K562 (cell line): ENCODE results near the gene CNRIP1. TPM values are rescaled to one million over a fixed set of nuclear protein-coding genes. Genes with fewer than 3 reads are reported as not detected.

Source experiments
- ATAC-seq: fragments of 200-7000 bp; cut with Tn5 transposase; 3 replicates; pipeline ENCODE4 v1.9.1; 2020; ENCODE audit warnings: moderate library complexity
- BruUV-seq: library from RNA; stranded (reverse); fragments of 400-500 nt; replicated peaks from 2 replicates; lab custom pipeline; 2021; lab: Mats Ljungman, UMichigan
- CTCF ChIA-PET: fragments of 300-600 bp; formaldehyde crosslinking; extraction: SDS; loops from one replicate; lab custom pipeline; 2021; ENCODE audit warnings: low intra/inter-chr PET ratio; lab: Yijun Ruan, JAX
- POLR2A ChIA-PET: fragments of 300-600, 350-650 bp; sonication (Branson Sonifier 250); formaldehyde crosslinking; extraction: SDS; loops from one replicate; lab custom pipeline; 2021; ENCODE audit warnings: antibody characterized with exemption, inconsistent platforms; lab: Yijun Ruan, JAX
- DNase-seq, 4 experiments: peaks; one replicate each; pipeline versions ENCODE4 v3.0.0 to v3.0.0-alpha.2; 2011 to 2018; ENCODE audit warnings: low spot score in 3 of 4, mixed read lengths in 3 of 4; ENCODE audit errors: extremely low read depth in 1 of 4
- FAIRE-seq: peaks from 2 replicates; lab custom pipeline; 2011; peaks lifted over from hg19 to GRCh38; lab: Jason Lieb, UNC
- H2AFZ ChIP-seq: 2 replicates; pipeline ENCODE4 v1.6.0; 2011; ENCODE audit warnings: low read depth, low read length, control low read depth, inconsistent platforms
- H3K27ac ChIP-seq: fragments of 200-600 bp; 3 replicates; pipeline ENCODE4 v1.8.0; 2011; ENCODE audit warnings: low read depth, mild to moderate bottlenecking, control low read depth, inconsistent platforms, low read length, moderate library complexity, mixed read lengths; ENCODE audit errors: extremely low read depth
- H3K27me3 ChIP-seq, 2 experiments: fragments of 300-600 bp in 1 of 2; 2 replicates in 1 of 2; 3 replicates in 1 of 2; pipeline versions ENCODE4 v1.6.0 to v1.8.0; 2011; ENCODE audit warnings: inconsistent platforms in 2 of 2, low read length in 2 of 2, mild to moderate bottlenecking in 1 of 2, mixed read lengths in 1 of 2, moderate library complexity in 1 of 2; ENCODE audit not compliant: control insufficient read depth in 2 of 2, insufficient read depth in 2 of 2
- H3K36me3 ChIP-seq: fragments of 300-600 bp; 3 replicates; pipeline ENCODE4 v1.8.0; 2011; ENCODE audit warnings: mild to moderate bottlenecking, low read length, inconsistent platforms; ENCODE audit not compliant: control insufficient read depth, insufficient read depth
- H3K4me1 ChIP-seq, 2 experiments: fragments of 200-600 bp in 1 of 2; replicated peaks in 1 of 2; 2 replicates in 1 of 2; 3 replicates in 1 of 2; pipeline versions ENCODE4 v1.5.1 to v1.8.0; 2011; ENCODE audit warnings: inconsistent platforms in 2 of 2, low read length in 2 of 2, mild to moderate bottlenecking in 1 of 2, mixed read lengths in 1 of 2, moderate library complexity in 1 of 2; ENCODE audit not compliant: control insufficient read depth in 2 of 2, insufficient read depth in 2 of 2
- H3K4me2 ChIP-seq: 2 replicates; pipeline ENCODE4 v1.6.1; 2011; ENCODE audit warnings: low read length, control low read depth, inconsistent platforms, mixed read lengths; ENCODE audit not compliant: insufficient read depth
- H3K4me3 ChIP-seq: fragments of 200-600 bp; sonication (generic), shearing (Covaris generic); 2 replicates; pipeline ENCODE4 v1.5.1; 2016; ENCODE audit warnings: control low read depth, inconsistent platforms
- H3K79me2 ChIP-seq: fragments of 200-600 bp; 3 replicates; pipeline ENCODE4 v1.8.0; 2011; ENCODE audit warnings: low read length, inconsistent platforms; ENCODE audit not compliant: control insufficient read depth, insufficient read depth
- H3K9ac ChIP-seq, 2 experiments: 2 replicates each; pipeline versions ENCODE4 v1.6.0 to v1.6.1; 2011; ENCODE audit warnings: low read depth in 2 of 2, low read length in 2 of 2, control low read depth in 1 of 2, inconsistent platforms in 1 of 2, mild to moderate bottlenecking in 1 of 2, mixed read lengths in 1 of 2; ENCODE audit not compliant: insufficient read depth in 1 of 2
- H3K9me1 ChIP-seq: one replicate; pipeline ENCODE4 v1.6.0; 2011; ENCODE audit warnings: inconsistent platforms, mild to moderate bottlenecking, low read length, moderate library complexity; ENCODE audit not compliant: control insufficient read depth, insufficient read depth
- H3K9me3 ChIP-seq: replicated peaks from 2 replicates; pipeline ENCODE4 v1.5.1; 2011; ENCODE audit warnings: low read depth, low read length, inconsistent platforms; ENCODE audit not compliant: control insufficient read depth, insufficient read depth
- H4K20me1 ChIP-seq: replicated peaks from 2 replicates; pipeline ENCODE4 v1.6.1; 2011; ENCODE audit warnings: low read length, inconsistent platforms, mixed read lengths; ENCODE audit not compliant: control insufficient read depth, insufficient read depth
- POLR3A ChIP-seq: IDR thresholded peaks from 2 replicates; pipeline ENCODE4 v1.6.1; 2011; ENCODE audit warnings: borderline replicate concordance, mild to moderate bottlenecking, moderate library complexity; ENCODE audit not compliant: insufficient read length, insufficient read depth; ENCODE audit errors: extremely low read depth
- SNRNP70 ChIP-seq: fragments of 200-400 bp; formaldehyde crosslinking; optimal IDR thresholded peaks from 2 replicates; pipeline ENCODE3; 2017; ENCODE audit warnings: low read depth, low read length
- SREBF1 ChIP-seq: fragments of 150-350 bp; IDR thresholded peaks from 2 replicates; pipeline ENCODE4 v1.6.1; 2014; ENCODE audit warnings: antibody characterized with exemption, low read depth, low read length, borderline replicate concordance
- ZNF212 ChIP-seq: fragments of 450-650 bp; formaldehyde crosslinking; IDR thresholded peaks from 2 replicates; pipeline ENCODE4 v1.4.0; 2020; ENCODE audit warnings: mild to moderate bottlenecking
- ZNF232 ChIP-seq: sonication (generic); formaldehyde crosslinking; IDR thresholded peaks from 2 replicates; pipeline ENCODE4 v1.8.0; 2022; ENCODE audit warnings: mild to moderate bottlenecking, missing genetic modification reagents
- ZNF274 ChIP-seq: IDR thresholded peaks from 2 replicates; pipeline ENCODE4 v1.6.1; 2011; ENCODE audit warnings: low read depth, mild to moderate bottlenecking, low read length, moderate library complexity, borderline replicate concordance
- ZNF695 ChIP-seq: fragments of 450-650 bp; formaldehyde crosslinking; IDR thresholded peaks from 2 replicates; pipeline ENCODE4 v1.4.0; 2020; ENCODE audit warnings: mild to moderate bottlenecking, moderate library complexity
- WGBS: fragments of 100-300 bp; shearing (Covaris generic); methylation state at CpG from one replicate; pipeline ENCODE4 v1.1.6; 2016; ENCODE audit warnings: low coverage, mixed read lengths; ENCODE audit not compliant: insufficient coverage; ENCODE audit errors: missing lambda C conversion rate; 5-methylcytosine and 5-hydroxymethylcytosine counted together
- in situ Hi-C: fragments of 300-500 bp; cut with MboI; formaldehyde crosslinking; loops from 4 replicates; pipeline ENCODE4 v1.15.0; 2018; ENCODE audit warnings: inconsistent platforms, mixed read lengths
- intact Hi-C: fragments of 100-400 bp; cut with micrococcal nuclease; formaldehyde crosslinking; loops from 2 replicates; pipeline ENCODE4 v1.14.2; 2022
- polyA plus RNA-seq, 8 experiments: library from polyadenylated mRNA; depleted of rRNA in 4 of 8; stranded (reverse) in 5 of 8; unstranded in 3 of 8; fragments of >200 nt; fragmentation: Nextera tagmentation in 2 of 8; fragmentation: Illumina TruSeq in 1 of 8; extraction: Ambion mirVana in 2 of 8; extraction: Trizol in 1 of 8; gene quantifications; 2 replicates each; pipeline versions ENCODE4 v1.2.1 to v1.2.3, GENCODE V29; 2011 to 2014; ENCODE audit warnings: inconsistent platforms in 1 of 8, missing spikeins in 1 of 8
- total RNA-seq, 7 experiments: library from RNA; depleted of rRNA in 6 of 7; stranded (reverse); fragments of >200 nt in 6 of 7; fragmentation: Illumina TruSeq in 2 of 7; extraction: Trizol in 2 of 7; gene quantifications; 2 replicates each; pipeline versions ENCODE4 v1.2.1 to v1.2.3, GENCODE V29; 2011 to 2021; ENCODE audit warnings: low replicate concordance in 1 of 7
- TF ChIP-seq, protein P1 (sequence below): fragments of 450-650 bp; IDR thresholded peaks from 2 replicates; pipeline ENCODE4 v1.6.1; 2016; ENCODE audit warnings: mild to moderate bottlenecking
- TF ChIP-seq, protein P2 (sequence below), 3 experiments: IDR thresholded peaks in 2 of 3; conservative IDR thresholded peaks in 1 of 3; 2 replicates each; pipeline ENCODE4 v1.5.1; 2011 to 2012; ENCODE audit warnings: low read length in 3 of 3, mild to moderate bottlenecking in 3 of 3, control low read depth in 2 of 3, improper control_type of control experiment in 1 of 3, inconsistent platforms in 1 of 3, low read depth in 1 of 3, mixed read lengths in 1 of 3, moderate library complexity in 1 of 3; ENCODE audit not compliant: insufficient read depth in 2 of 3

Gene CNRIP1
- total and polyA plus RNA-seq, 9 of the 15 experiments (the other 6 are each of a cell fraction or from before 2014, with no cell fraction given), result 0.59 to 2.1 (median 1.5) TPM

DNA sequence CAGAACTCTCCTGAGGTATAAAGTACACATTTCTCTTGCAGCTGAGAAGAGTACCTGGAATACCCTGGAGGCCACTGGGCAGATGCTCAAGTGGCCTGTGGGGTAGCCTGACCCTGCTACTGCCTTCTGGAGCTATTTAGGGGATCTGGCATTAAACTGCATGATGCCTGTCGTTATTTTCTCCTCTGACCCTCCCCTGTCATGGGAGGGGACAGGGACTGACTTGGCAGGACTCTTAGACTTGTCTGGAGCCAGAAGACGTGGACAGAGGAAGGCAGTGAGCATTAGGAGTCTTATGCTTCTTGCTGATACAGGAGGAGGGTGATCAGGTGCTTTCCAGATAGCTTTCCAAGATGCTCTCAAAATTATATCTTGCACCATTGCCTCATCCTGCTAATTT lies 24.8 kb downstream of the CNRIP1 start:
- no peak overlapping the region for H2AFZ ChIP-seq
- no peak for ATAC-seq
- no peak for FAIRE-seq
- DNase-seq, result no peak
- intact Hi-C loops, result loop anchor here (5.0 kb wide), 1 partner anchor 147 kb away; no protein-coding TSS in a partner anchor
- POLR2A ChIA-PET, result interaction anchor here (1.2 to 1.8 kb wide), 2 partner anchors 10 to 11 kb away, joined by 4 read pairs; no protein-coding TSS in a partner anchor
- peaks cover 5 to 14% of the 10 kb centered on the region in 2 experiments for H3K4me1 ChIP-seq
- H4K20me1 ChIP-seq, result no peaks in the 10 kb centered on the region
- no peak overlapping the region for H3K9ac ChIP-seq
- no peak overlapping the region for H3K27ac ChIP-seq
- no peaks in the 10 kb centered on the region for H3K9me3 ChIP-seq
- no peaks in the 10 kb centered on the region for H3K27me3 ChIP-seq
- no peak overlapping the region for H3K4me2 ChIP-seq
- H3K36me3 ChIP-seq, result no peaks in the 10 kb centered on the region
- CTCF ChIA-PET, result no interaction called here
- no TSS peak for BruUV-seq
- H3K4me3 ChIP-seq, result no peak overlapping the region
- in situ Hi-C loops, result no loop called here
- 13% methylated on average over 2 of the region's 2 CpGs for WGBS
- H3K9me1 ChIP-seq, result no peaks in the 10 kb centered on the region
- H3K79me2 ChIP-seq, result no peaks in the 10 kb centered on the region
- TF ChIP-seq, protein P1, sequence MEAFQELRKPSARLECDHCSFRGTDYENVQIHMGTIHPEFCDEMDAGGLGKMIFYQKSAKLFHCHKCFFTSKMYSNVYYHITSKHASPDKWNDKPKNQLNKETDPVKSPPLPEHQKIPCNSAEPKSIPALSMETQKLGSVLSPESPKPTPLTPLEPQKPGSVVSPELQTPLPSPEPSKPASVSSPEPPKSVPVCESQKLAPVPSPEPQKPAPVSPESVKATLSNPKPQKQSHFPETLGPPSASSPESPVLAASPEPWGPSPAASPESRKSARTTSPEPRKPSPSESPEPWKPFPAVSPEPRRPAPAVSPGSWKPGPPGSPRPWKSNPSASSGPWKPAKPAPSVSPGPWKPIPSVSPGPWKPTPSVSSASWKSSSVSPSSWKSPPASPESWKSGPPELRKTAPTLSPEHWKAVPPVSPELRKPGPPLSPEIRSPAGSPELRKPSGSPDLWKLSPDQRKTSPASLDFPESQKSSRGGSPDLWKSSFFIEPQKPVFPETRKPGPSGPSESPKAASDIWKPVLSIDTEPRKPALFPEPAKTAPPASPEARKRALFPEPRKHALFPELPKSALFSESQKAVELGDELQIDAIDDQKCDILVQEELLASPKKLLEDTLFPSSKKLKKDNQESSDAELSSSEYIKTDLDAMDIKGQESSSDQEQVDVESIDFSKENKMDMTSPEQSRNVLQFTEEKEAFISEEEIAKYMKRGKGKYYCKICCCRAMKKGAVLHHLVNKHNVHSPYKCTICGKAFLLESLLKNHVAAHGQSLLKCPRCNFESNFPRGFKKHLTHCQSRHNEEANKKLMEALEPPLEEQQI, result no peak
- TF ChIP-seq SNRNP70, result no peak

DNA sequence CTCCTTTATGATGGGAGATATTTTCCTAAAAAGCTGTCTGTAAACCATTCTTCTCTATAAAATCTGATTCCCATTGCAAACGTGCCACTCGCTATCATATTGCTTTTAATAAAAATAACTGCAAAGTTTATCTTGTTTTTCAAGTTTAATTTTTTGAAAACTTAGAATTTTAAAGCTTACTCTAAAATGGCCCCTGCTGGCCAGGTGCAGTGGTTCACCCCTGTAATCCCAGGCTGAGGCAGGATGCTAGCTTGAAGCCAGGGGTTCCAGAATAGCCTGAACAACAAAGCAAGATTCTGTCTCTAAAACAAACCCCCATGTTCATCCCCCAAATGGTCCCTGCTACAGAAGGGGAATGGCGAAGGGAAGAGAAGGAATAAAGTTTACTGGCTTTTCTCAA lies 25.6 kb downstream of the CNRIP1 start:
- Histone ChIP-seq H3K4me1 (peaks cover 5 to 14% of the 10 kb centered on the region in 2 experiments), H3K79me2 (no peaks in the 10 kb centered on the region), H2AFZ (no peak overlapping the region; the same call in 1 of the 2 replicates), H3K27ac (no peak overlapping the region), H3K4me2 (no peak overlapping the region), H3K9ac (no peak overlapping the region), H3K9me3 (no peaks in the 10 kb centered on the region), H3K9me1 (no peaks in the 10 kb centered on the region), H3K27me3 (no peaks in the 10 kb centered on the region), H3K36me3 (no peaks in the 10 kb centered on the region), H4K20me1 (no peaks in the 10 kb centered on the region), H3K4me3 (no peak overlapping the region)
- FAIRE-seq (no peak), ATAC-seq (no peak), DNase-seq (no peak)
- CTCF ChIA-PET, result no interaction called here
- POLR2A ChIA-PET, result interaction anchor here (0.6 to 1.8 kb wide), 4 partner anchors 9 to 207 kb away, joined by 4 to 8 read pairs (median 4); no protein-coding TSS in a partner anchor
- no TSS peak for BruUV-seq
- in situ Hi-C loops (no loop called here), intact Hi-C loops (loop anchor here (5.0 kb wide), 1 partner anchor 148 kb away; no protein-coding TSS in a partner anchor)
- 24% methylated on average over 3 of the region's 3 CpGs for WGBS
- TF ChIP-seq POLR3A, result no peak
- TF ChIP-seq ZNF212 (CRISPR knock-in tag), result no peak
- TF ChIP-seq ZNF274, result no peak
- TF ChIP-seq SREBF1, result no peak
- TF ChIP-seq ZNF695 (CRISPR knock-in tag), result no peak
- TF ChIP-seq, protein P2, sequence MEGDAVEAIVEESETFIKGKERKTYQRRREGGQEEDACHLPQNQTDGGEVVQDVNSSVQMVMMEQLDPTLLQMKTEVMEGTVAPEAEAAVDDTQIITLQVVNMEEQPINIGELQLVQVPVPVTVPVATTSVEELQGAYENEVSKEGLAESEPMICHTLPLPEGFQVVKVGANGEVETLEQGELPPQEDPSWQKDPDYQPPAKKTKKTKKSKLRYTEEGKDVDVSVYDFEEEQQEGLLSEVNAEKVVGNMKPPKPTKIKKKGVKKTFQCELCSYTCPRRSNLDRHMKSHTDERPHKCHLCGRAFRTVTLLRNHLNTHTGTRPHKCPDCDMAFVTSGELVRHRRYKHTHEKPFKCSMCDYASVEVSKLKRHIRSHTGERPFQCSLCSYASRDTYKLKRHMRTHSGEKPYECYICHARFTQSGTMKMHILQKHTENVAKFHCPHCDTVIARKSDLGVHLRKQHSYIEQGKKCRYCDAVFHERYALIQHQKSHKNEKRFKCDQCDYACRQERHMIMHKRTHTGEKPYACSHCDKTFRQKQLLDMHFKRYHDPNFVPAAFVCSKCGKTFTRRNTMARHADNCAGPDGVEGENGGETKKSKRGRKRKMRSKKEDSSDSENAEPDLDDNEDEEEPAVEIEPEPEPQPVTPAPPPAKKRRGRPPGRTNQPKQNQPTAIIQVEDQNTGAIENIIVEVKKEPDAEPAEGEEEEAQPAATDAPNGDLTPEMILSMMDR (IDR thresholded peaks at IDR 0.05 in 2 of 3, conservative IDR thresholded peaks at IDR 0.05 in 1 of 3; ENCODE audit: insufficient read depth in 2 of 3, low read depth in 1 of 3, low read length in 3 of 3), result 0 out of 6 replicates have a peak, but pooled peaks of 1 of the 3 experiments have one; percentile 7
- TF ChIP-seq ZNF232, result no peak
